Neural crest cell (in vitro differentiated cells): ENCODE measurements around the gene COL20A1. TPM values are rescaled to one million over a fixed set of nuclear protein-coding genes. Genes with fewer than 3 reads are reported as not detected.

Experiments
- DNase-seq: peaks from one replicate; pipeline ENCODE4 v3.0.0; 2021; ENCODE audit warnings: low read depth, mixed read lengths, low spot score
- H3K27ac Mint-ChIP-seq: one replicate; pipeline ENCODE4 v1.8.0; 2021; ENCODE audit warnings: mild to moderate bottlenecking, mixed read lengths; ENCODE audit not compliant: unreplicated experiment
- H3K27me3 Mint-ChIP-seq: 2 replicates; pipeline ENCODE4 v1.8.0; 2021; ENCODE audit warnings: low read depth, mild to moderate bottlenecking, mixed read lengths
- H3K36me3 Mint-ChIP-seq: 2 replicates; pipeline ENCODE4 v1.8.0; 2021; ENCODE audit warnings: low read depth, mild to moderate bottlenecking, mixed read lengths
- H3K4me1 Mint-ChIP-seq: 2 replicates; pipeline ENCODE4 v1.8.0; 2021; ENCODE audit warnings: mixed read lengths
- H3K4me3 Mint-ChIP-seq: one replicate; pipeline ENCODE4 v1.8.0; 2021; ENCODE audit warnings: mild to moderate bottlenecking, mixed read lengths
- H3K9me3 Mint-ChIP-seq: 2 replicates; pipeline ENCODE4 v1.8.0; 2021; ENCODE audit warnings: mixed read lengths
- CTCF ChIP-seq: fragments of 200-600 bp; sonication (generic); conservative IDR thresholded peaks from 2 replicates; pipeline ENCODE4 v1.5.0; 2021; ENCODE audit warnings: antibody characterized with exemption, mild to moderate bottlenecking
- total RNA-seq: library from RNA; stranded (reverse); gene quantifications from 2 replicates; pipeline ENCODE4 v1.2.1, GENCODE V29; 2021

The COL20A1 gene
- total RNA-seq, 1 donor from 2014 or later, result 10.2 TPM

DNA sequence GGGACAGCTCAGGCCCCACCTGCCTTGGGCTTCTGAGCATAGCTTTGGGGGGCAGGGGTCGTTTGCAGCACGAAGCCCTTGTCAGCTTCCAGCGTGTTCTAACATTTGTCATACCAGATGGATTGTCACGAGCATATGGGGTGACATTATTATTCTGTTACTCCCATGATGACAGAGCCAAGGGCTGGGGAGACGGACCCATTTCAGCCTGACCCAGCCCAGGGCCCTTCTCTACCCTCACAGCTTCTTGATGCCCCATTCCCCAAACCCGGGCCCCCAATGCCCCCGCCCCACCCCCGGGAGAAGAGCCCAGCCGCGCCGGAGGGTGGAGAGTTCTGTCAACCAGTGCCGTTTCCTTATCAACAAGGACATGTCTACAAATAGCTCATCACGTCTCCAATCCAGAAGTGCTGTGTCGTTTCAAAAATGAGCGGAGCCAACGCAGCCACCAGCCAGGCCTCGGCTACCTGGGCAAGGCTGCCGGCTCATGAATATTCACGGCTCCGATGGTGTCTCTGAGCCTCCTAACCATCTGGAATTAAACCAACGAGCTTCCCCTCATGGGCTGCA is 77.7 kb downstream of the COL20A1 start:
- Mint-ChIP-seq H3K9me3 (no peaks in the 10 kb centered on the region), H3K4me3 (no peak overlapping the region), H3K27ac (no peak overlapping the region), H3K4me1 (peaks cover 22% of the 10 kb centered on the region), H3K27me3 (no peaks in the 10 kb centered on the region), H3K36me3 (no peaks in the 10 kb centered on the region)
- no peak for TF ChIP-seq CTCF
- no peak for DNase-seq

- Mint-ChIP-seq H3K4me3 (no peak overlapping the region), H3K27me3 (no peaks in the 10 kb centered on the region), H3K27ac (no peak overlapping the region), H3K36me3 (no peaks in the 10 kb centered on the region), H3K4me1 (peaks cover 26% of the 10 kb centered on the region), H3K9me3 (no peaks in the 10 kb centered on the region)
- no peak for TF ChIP-seq CTCF
- DNase-seq, result no peak
Observed at GRCh38 chr20:63371291-63371865, 78.4 kb downstream of the COL20A1 start.

DNA sequence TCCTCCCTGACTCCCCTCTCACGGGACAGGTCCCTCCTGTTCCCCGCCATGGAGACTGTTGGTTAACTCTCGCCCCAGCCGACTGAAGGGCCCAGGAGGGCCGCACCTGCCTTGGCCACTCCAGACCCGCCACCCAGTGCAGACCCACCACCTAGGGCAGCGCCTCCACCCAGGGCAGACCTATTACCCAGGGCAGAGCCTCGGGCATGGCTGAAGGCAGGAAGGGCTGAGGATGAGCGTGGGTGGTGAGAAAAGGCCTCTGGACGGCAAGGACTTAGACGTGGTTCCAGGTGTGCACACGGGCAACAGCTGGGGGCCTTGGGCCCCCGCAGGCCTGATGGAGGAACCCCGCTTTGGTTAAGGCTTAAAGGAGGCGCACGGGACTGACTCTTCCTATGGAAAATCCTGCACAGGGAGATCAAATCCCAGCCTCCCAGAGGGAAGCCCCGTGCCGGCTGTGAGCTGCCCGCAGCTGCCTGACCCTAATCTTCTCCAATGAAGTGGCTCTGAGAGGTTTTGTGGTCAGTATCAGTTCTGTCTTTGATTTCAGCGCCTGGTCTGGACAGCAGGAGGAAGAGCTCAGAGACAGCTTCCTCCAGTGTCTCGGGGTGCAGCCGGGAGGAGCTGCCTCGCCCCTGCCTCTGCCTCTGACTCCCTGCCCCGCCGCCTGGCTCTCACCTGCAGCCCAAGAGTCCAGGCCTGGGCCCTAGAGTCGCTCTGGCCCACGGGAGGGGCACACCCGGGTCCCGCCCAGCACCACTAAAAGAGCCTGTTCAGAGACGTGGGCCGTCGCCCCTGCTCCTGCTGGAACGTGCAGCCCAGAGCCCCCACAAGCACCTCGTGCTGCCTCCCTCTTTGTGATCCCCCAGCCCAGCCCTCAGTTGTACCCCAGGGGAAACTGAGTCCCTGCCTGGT is 80.2 kb downstream of the COL20A1 start:
- DNase-seq, result no peak
- no peaks in the 10 kb centered on the region for H3K36me3 Mint-ChIP-seq
- no peak overlapping the region for H3K27ac Mint-ChIP-seq
- no peaks in the 10 kb centered on the region for H3K9me3 Mint-ChIP-seq
- peaks cover 26% of the 10 kb centered on the region for H3K4me1 Mint-ChIP-seq
- H3K4me3 Mint-ChIP-seq, result no peak overlapping the region
- peaks cover 4% of the 10 kb centered on the region for H3K27me3 Mint-ChIP-seq
- no peak for TF ChIP-seq CTCF

GRCh38 chr20:63373996-63374395 is 81.0 kb downstream of the COL20A1 start:
- Mint-ChIP-seq H3K27ac (no peak overlapping the region), H3K4me1 (peaks cover 32% of the 10 kb centered on the region), H3K27me3 (peaks cover 4% of the 10 kb centered on the region), H3K4me3 (no peak overlapping the region), H3K36me3 (no peaks in the 10 kb centered on the region), H3K9me3 (no peaks in the 10 kb centered on the region)
- no peak for DNase-seq
- TF ChIP-seq CTCF, result no peak

- no peak for DNase-seq
- H3K9me3 Mint-ChIP-seq, result no peaks in the 10 kb centered on the region
- no peak for TF ChIP-seq CTCF
Observed at GRCh38 chr20:63374504-63374903, 81.5 kb downstream of the COL20A1 start.

More at GRCh38 chr20:63374504-63374903, 81.5 kb downstream of the COL20A1 start:
- Mint-ChIP-seq H3K4me3 (no peak overlapping the region), H3K27ac (no peak overlapping the region), H3K27me3 (peaks cover 4% of the 10 kb centered on the region), H3K4me1 (peaks cover 35% of the 10 kb centered on the region), H3K36me3 (no peaks in the 10 kb centered on the region)
